ENCODE data around the gene ANKRD17. TPM values are rescaled to one million over a fixed set of nuclear protein-coding genes. Genes with fewer than 3 reads are reported as not detected.

The ANKRD17 gene
- total and polyA plus RNA-seq, 9 of the 15 experiments (the other 6 are each of a cell fraction or from before 2014, with no cell fraction given): 25.5 to 86.9 (median 52.2) TPM

GRCh38 chr4:73166212-73166611 is 92.4 kb downstream of the ANKRD17 start:
- POLR2A ChIA-PET: no interaction called here
- Histone ChIP-seq H3K4me1 (replicated peaks in 1 of 2; ENCODE audit: control insufficient read depth in 2 of 2, insufficient read depth in 2 of 2, low read length in 2 of 2) (no peaks in the 10 kb centered on the region), H3K9me3 (replicated peaks; ENCODE audit: control insufficient read depth, insufficient read depth, low read depth, low read length) (peaks cover 5% of the 10 kb centered on the region), H3K79me2 (ENCODE audit: control insufficient read depth, insufficient read depth, low read length) (peaks cover 86% of the 10 kb centered on the region), H3K27me3 (ENCODE audit: control insufficient read depth in 2 of 2, insufficient read depth in 2 of 2, low read length in 2 of 2) (no peaks in the 10 kb centered on the region), H4K20me1 (replicated peaks; ENCODE audit: control insufficient read depth, insufficient read depth, low read length) (no peaks in the 10 kb centered on the region), H3K27ac (ENCODE audit: extremely low read depth, low read depth, low read length) (no peak overlapping the region), H3K36me3 (ENCODE audit: control insufficient read depth, insufficient read depth, low read length) (peaks cover 90% of the 10 kb centered on the region), H3K4me2 (ENCODE audit: insufficient read depth, low read length) (no peak overlapping the region), H3K9ac (ENCODE audit: insufficient read depth in 1 of 2, low read depth in 2 of 2, low read length in 2 of 2) (no peak overlapping the region), H3K4me3 (no peak overlapping the region), H3K9me1 (ENCODE audit: control insufficient read depth, insufficient read depth, low read length) (no peaks in the 10 kb centered on the region), H2AFZ (ENCODE audit: low read depth, low read length) (no peak overlapping the region)
- no peak for FAIRE-seq
- BruUV-seq (replicated peaks): no TSS peak
- no peak for TF ChIP-seq SP1 (CRISPR knock-in tag; IDR thresholded peaks at IDR 0.05)
- TF ChIP-seq ZFP1 (CRISPR knock-in tag; IDR thresholded peaks at IDR 0.05): peak; percentile 78
- TF ChIP-seq NKRF (IDR thresholded peaks at IDR 0.05; ENCODE audit: borderline replicate concordance): no peak
- TF ChIP-seq TCFL5 (CRISPR knock-in tag; conservative IDR thresholded peaks at IDR 0.05): no peak
- TF ChIP-seq MITF (IDR thresholded peaks at IDR 0.05): no peak
- CTCF ChIA-PET (ENCODE audit: low intra/inter-chr PET ratio): no interaction called here
- DNase-seq (ENCODE audit: extremely low read depth in 1 of 4, low spot score in 3 of 4): no peak
- intact Hi-C loops (cut with micrococcal nuclease): no loop called here
- no peak for ATAC-seq
- in situ Hi-C loops (cut with MboI): no loop called here
